GM21825 (cell line): ENCODE results near the gene OXGR1.

Experiments used
- ATAC-seq: cut with Tn5 transposase; IDR thresholded peaks from one replicate; pipeline ENCODE4 v1.9.1; 2021; ENCODE audit warnings: mild to moderate bottlenecking, moderate library complexity; ENCODE audit not compliant: unreplicated experiment

OXGR1 gene

GRCh38 chr13:96963786-96964475 lies 30.3 kb downstream of the OXGR1 start:
- no peak for ATAC-seq

GRCh38 chr13:96960379-96960778 lies 33.9 kb downstream of the OXGR1 start:
- ATAC-seq: no peak

- no peak for ATAC-seq
Observed at GRCh38 chr13:96958286-96958891, 35.9 kb downstream of the OXGR1 start.

- ATAC-seq: no peak
Observed at GRCh38 chr13:96952595-96952994, 41.7 kb downstream of the OXGR1 start.

- no peak for ATAC-seq
Observed at GRCh38 chr13:96948127-96948526, 46.1 kb downstream of the OXGR1 start.

- no peak for ATAC-seq
Observed at GRCh38 chr13:96947343-96947910, 46.8 kb downstream of the OXGR1 start.

- no peak for ATAC-seq
Observed at GRCh38 chr13:96946709-96947311, 47.5 kb downstream of the OXGR1 start.

- ATAC-seq: no peak
Observed at GRCh38 chr13:96940961-96941360, 53.3 kb downstream of the OXGR1 start.

- ATAC-seq: no peak
Observed at GRCh38 chr13:96935901-96936300, 58.4 kb downstream of the OXGR1 start.
